CD4-positive, alpha-beta memory T cell (primary cell): ENCODE data around the gene PSMD9. TPM values are rescaled to one million over a fixed set of nuclear protein-coding genes. Genes with fewer than 3 reads are reported as not detected.

Source experiments
- CTCF ChIA-PET: fragments of 350-600 bp; sonication (Branson Sonifier 250); formaldehyde crosslinking; loops from one replicate; lab custom pipeline; 2021; ENCODE audit warnings: inconsistent platforms; ENCODE audit not compliant: partially characterized antibody; lab: Charles Lee
- POLR2A ChIA-PET: fragments of 350-600 bp; sonication (Branson Sonifier 250); formaldehyde crosslinking; loops from one replicate; lab custom pipeline; 2021; ENCODE audit not compliant: partially characterized antibody; lab: Charles Lee
- DNase-seq, 5 donors: peaks; one replicate each; pipeline versions ENCODE4 v3.0.0 to v3.0.0-alpha.2; 2020 to 2022; ENCODE audit warnings: mixed read lengths in 1 of 5
- H3K27ac ChIP-seq: one replicate; pipeline ENCODE4 v1.7.0; 2013; ENCODE audit warnings: low read depth, low read length
- H3K27me3 ChIP-seq: 2 replicates; pipeline ENCODE4 v1.7.0; 2013; ENCODE audit warnings: mild to moderate bottlenecking, low read length, moderate library complexity; ENCODE audit not compliant: insufficient read depth
- H3K36me3 ChIP-seq: 2 replicates; pipeline ENCODE4 v1.7.0; 2013; ENCODE audit warnings: mild to moderate bottlenecking, low read length, moderate library complexity; ENCODE audit not compliant: insufficient read depth
- H3K4me1 ChIP-seq: 2 replicates; pipeline ENCODE4 v1.7.0; 2013; ENCODE audit warnings: mild to moderate bottlenecking, low read length, moderate library complexity; ENCODE audit not compliant: insufficient read depth
- H3K4me3 ChIP-seq, 2 donors: one replicate each; pipeline ENCODE4 v1.7.0; 2013; ENCODE audit warnings: low read length in 2 of 2, mild to moderate bottlenecking in 1 of 2
- H3K9me3 ChIP-seq, 2 donors: one replicate each; pipeline ENCODE4 v1.7.0; 2013; ENCODE audit warnings: low read length in 2 of 2, control low read depth in 1 of 2; ENCODE audit not compliant: control insufficient read depth in 1 of 2
- H3K27ac Mint-ChIP-seq, 7 donors: one replicate each; pipeline ENCODE4 v1.8.0; 2020 to 2021; ENCODE audit warnings: mixed read lengths in 7 of 7, mild to moderate bottlenecking in 6 of 7, inconsistent platforms in 3 of 7, moderate library complexity in 3 of 7
- H3K27me3 Mint-ChIP-seq, 2 donors: one replicate each; pipeline ENCODE4 v1.8.0; 2020 to 2021; ENCODE audit warnings: mixed read lengths in 2 of 2
- H3K36me3 Mint-ChIP-seq, 2 donors: one replicate each; pipeline ENCODE4 v1.8.0; 2020 to 2021; ENCODE audit warnings: mixed read lengths in 2 of 2, inconsistent platforms in 1 of 2, mild to moderate bottlenecking in 1 of 2
- H3K4me1 Mint-ChIP-seq, 4 donors: one replicate each; pipeline ENCODE4 v1.8.0; 2020 to 2021; ENCODE audit warnings: mixed read lengths in 4 of 4, mild to moderate bottlenecking in 1 of 4
- H3K4me3 Mint-ChIP-seq, 8 donors: one replicate each; pipeline ENCODE4 v1.8.0; 2020 to 2021; ENCODE audit warnings: mixed read lengths in 8 of 8, mild to moderate bottlenecking in 7 of 8, moderate library complexity in 6 of 8, inconsistent platforms in 3 of 8
- H3K9me3 Mint-ChIP-seq, 8 donors: one replicate each; pipeline ENCODE4 v1.8.0; 2020 to 2021; ENCODE audit warnings: mixed read lengths in 8 of 8, mild to moderate bottlenecking in 5 of 8, inconsistent platforms in 3 of 8, moderate library complexity in 1 of 8
- intact Hi-C: fragments of 100-400 bp; cut with micrococcal nuclease; formaldehyde crosslinking; loops from one replicate; pipeline ENCODE4 v1.15.1; 2023
- polyA plus RNA-seq, 2 donors: library from polyadenylated mRNA; unstranded; fragments of 300-500 nt; fragmentation: Illumina TruSeq; gene quantifications; one replicate each; pipeline ENCODE4 v1.2.3, GENCODE V29; 2021
- total RNA-seq, 2 experiments: library from RNA; stranded (reverse); gene quantifications; one replicate each; pipeline ENCODE4 v1.2.3, GENCODE V29; 2021

Gene PSMD9
- total and polyA plus RNA-seq, 4 experiments from 2014 or later = 41.4 to 111 (median 68.0) TPM

GRCh38 chr12:121949648-121950397 is 61.2 kb downstream of the PSMD9 start:
- Mint-ChIP-seq H3K27me3 (peaks cover 4% of the 10 kb centered on the region in 2 donors), H3K9me3 (no peaks in the 10 kb centered on the region), H3K36me3 (peaks cover 0 to 3% of the 10 kb centered on the region in 2 donors), H3K27ac (no peak overlapping the region), H3K4me1 (no peaks in the 10 kb centered on the region), H3K4me3 (no peak overlapping the region)
- ChIA-PET POLR2A (no interaction called here), CTCF (interaction anchor here (1.6 kb wide), 1 partner anchor 10 kb away, joined by 4 read pairs; no protein-coding TSS in a partner anchor)
- H3K4me1 ChIP-seq = no peaks in the 10 kb centered on the region
- H3K36me3 ChIP-seq = no peaks in the 10 kb centered on the region
- H3K27ac ChIP-seq = no peak overlapping the region
- H3K9me3 ChIP-seq = no peaks in the 10 kb centered on the region
- no peak overlapping the region for H3K4me3 ChIP-seq
- intact Hi-C loops = no loop called here
- DNase-seq = no peak
- no peaks in the 10 kb centered on the region for H3K27me3 ChIP-seq

- intact Hi-C loops = no loop called here
- Histone ChIP-seq H3K36me3 (no peaks in the 10 kb centered on the region), H3K27ac (no peak overlapping the region), H3K4me3 (no peak overlapping the region), H3K9me3 (no peaks in the 10 kb centered on the region), H3K4me1 (no peaks in the 10 kb centered on the region), H3K27me3 (no peaks in the 10 kb centered on the region)
- ChIA-PET POLR2A (no interaction called here), CTCF (no interaction called here)
- no peak for DNase-seq
- no peak overlapping the region for H3K27ac Mint-ChIP-seq
- H3K9me3 Mint-ChIP-seq = no peaks in the 10 kb centered on the region
- no peaks in the 10 kb centered on the region for H3K4me1 Mint-ChIP-seq
- peaks cover 4% of the 10 kb centered on the region in 2 donors for H3K27me3 Mint-ChIP-seq
- H3K4me3 Mint-ChIP-seq = no peak overlapping the region
- H3K36me3 Mint-ChIP-seq = peaks cover 0 to 3% of the 10 kb centered on the region in 2 donors
Measured at GRCh38 chr12:121953117-121953692, 64.6 kb downstream of the PSMD9 start.

- ChIA-PET CTCF (interaction anchor here (1.0 kb wide), 1 partner anchor 159 kb away, joined by 3 read pairs; no protein-coding TSS in a partner anchor), POLR2A (no interaction called here)
- H3K27me3 Mint-ChIP-seq = peaks cover 4% of the 10 kb centered on the region in 2 donors
- DNase-seq = no peak
- H3K27ac Mint-ChIP-seq = no peak overlapping the region
- Histone ChIP-seq H3K9me3 (no peaks in the 10 kb centered on the region), H3K27me3 (no peaks in the 10 kb centered on the region), H3K4me1 (no peaks in the 10 kb centered on the region), H3K36me3 (no peaks in the 10 kb centered on the region), H3K4me3 (no peak overlapping the region), H3K27ac (no peak overlapping the region)
- H3K9me3 Mint-ChIP-seq = no peaks in the 10 kb centered on the region
- no peaks in the 10 kb centered on the region for H3K4me1 Mint-ChIP-seq
- no peak overlapping the region for H3K4me3 Mint-ChIP-seq
- peaks cover 0 to 3% of the 10 kb centered on the region in 2 donors for H3K36me3 Mint-ChIP-seq
- intact Hi-C loops = no loop called here
Measured at GRCh38 chr12:121953695-121954094, 65.1 kb downstream of the PSMD9 start.

GRCh38 chr12:121955258-121956237 is 67.0 kb downstream of the PSMD9 start:
- H3K27me3 ChIP-seq = no peaks in the 10 kb centered on the region
- H3K4me3 Mint-ChIP-seq = no peak overlapping the region
- H3K4me1 Mint-ChIP-seq = no peaks in the 10 kb centered on the region
- no peak overlapping the region for H3K27ac Mint-ChIP-seq
- H3K9me3 Mint-ChIP-seq = no peaks in the 10 kb centered on the region
- H3K4me3 ChIP-seq = no peak overlapping the region
- intact Hi-C loops = no loop called here
- H3K36me3 ChIP-seq = no peaks in the 10 kb centered on the region
- no peak for DNase-seq
- H3K27ac ChIP-seq = no peak overlapping the region
- H3K27me3 Mint-ChIP-seq = peaks cover 3% of the 10 kb centered on the region in 2 donors
- H3K9me3 ChIP-seq = no peaks in the 10 kb centered on the region
- H3K4me1 ChIP-seq = no peaks in the 10 kb centered on the region
- POLR2A ChIA-PET = no interaction called here
- no peaks in the 10 kb centered on the region for H3K36me3 Mint-ChIP-seq
- CTCF ChIA-PET = no interaction called here

- Mint-ChIP-seq H3K4me3 (no peak overlapping the region), H3K27ac (no peak overlapping the region), H3K36me3 (no peaks in the 10 kb centered on the region), H3K27me3 (peaks cover 0 to 2% of the 10 kb centered on the region in 2 donors), H3K4me1 (no peaks in the 10 kb centered on the region), H3K9me3 (no peaks in the 10 kb centered on the region)
- DNase-seq = no peak
- intact Hi-C loops = no loop called here
- Histone ChIP-seq H3K27me3 (no peaks in the 10 kb centered on the region), H3K36me3 (no peaks in the 10 kb centered on the region), H3K4me1 (no peaks in the 10 kb centered on the region), H3K27ac (no peak overlapping the region), H3K4me3 (no peak overlapping the region), H3K9me3 (no peaks in the 10 kb centered on the region)
- ChIA-PET POLR2A (interaction anchor here (0.6 kb wide), 1 partner anchor 86 kb away, joined by 3 read pairs; no protein-coding TSS in a partner anchor), CTCF (interaction anchor here (0.6 kb wide), 1 partner anchor 253 kb away, joined by 6 read pairs; no protein-coding TSS in a partner anchor)
Measured at GRCh38 chr12:121957861-121958515, 69.4 kb downstream of the PSMD9 start.

- CTCF ChIA-PET = interaction anchor here (1.3 to 1.5 kb wide), 2 partner anchors 40 to 96 kb away, joined by 4 to 6 read pairs; partner anchors contain the start of gene CFAP251
- Histone ChIP-seq H3K27me3 (no peaks in the 10 kb centered on the region), H3K27ac (no peak overlapping the region), H3K4me1 (no peaks in the 10 kb centered on the region), H3K4me3 (no peak overlapping the region), H3K36me3 (no peaks in the 10 kb centered on the region), H3K9me3 (no peaks in the 10 kb centered on the region)
- Mint-ChIP-seq H3K9me3 (no peaks in the 10 kb centered on the region), H3K36me3 (no peaks in the 10 kb centered on the region), H3K27me3 (peaks cover 0 to 2% of the 10 kb centered on the region in 2 donors), H3K4me3 (no peak overlapping the region), H3K27ac (no peak overlapping the region), H3K4me1 (no peaks in the 10 kb centered on the region)
- DNase-seq = no peak
- POLR2A ChIA-PET = no interaction called here
- intact Hi-C loops = no loop called here
Measured at GRCh38 chr12:121958541-121959240, 70.1 kb downstream of the PSMD9 start.
